ENCODE measurements around the gene MS4A10. TPM values are rescaled to one million over a fixed set of nuclear protein-coding genes. Genes with fewer than 3 reads are reported as not detected.

The MS4A10 gene
- total and polyA plus RNA-seq, 2 of the 8 experiments (the other 6 are each of a cell fraction or from before 2014, with no cell fraction given) = not detected

GRCh38 chr11:60782393-60783140, 2.6 kb upstream of the MS4A10 start:
- no peak overlapping the region for H2BK5ac ChIP-seq (ENCODE audit: low read depth, low read length)
- H2AFZ ChIP-seq (ENCODE audit: low read length) = no peak overlapping the region
- H3K4ac ChIP-seq (replicated peaks; ENCODE audit: insufficient read length, low read depth, low read length) = no peak overlapping the region
- H3K56ac ChIP-seq (replicated peaks; ENCODE audit: insufficient read length, low read depth, low read length) = no peak overlapping the region
- no peak for FAIRE-seq
- H4K20me1 ChIP-seq (replicated peaks in 1 of 2; ENCODE audit: control insufficient read depth in 1 of 2, insufficient read depth in 2 of 2, low read length in 2 of 2) = no peaks in the 10 kb centered on the region
- H4K8ac ChIP-seq (ENCODE audit: extremely low read depth, insufficient read depth, low read length) = no peak overlapping the region
- WGBS, 2 experiments (ENCODE audit: extremely low coverage in 1 of 2, insufficient coverage in 1 of 2, insufficient read length in 1 of 2, insufficient replicate concordance in 2 of 2, low coverage in 1 of 2, low lambda C conversion rate in 2 of 2, missing lambda C conversion rate in 1 of 2) = 88% methylated on average over 10 of the region's 12 CpGs; no CpG with 5 or more reads in 1 of the 2 experiments
- no peaks in the 10 kb centered on the region; a peak in 1 of 7 replicates for H3K27me3 ChIP-seq (replicated peaks in 1 of 4; ENCODE audit: control insufficient read depth in 3 of 4, extremely low read depth in 1 of 4, insufficient read depth in 3 of 4, low read length in 3 of 4)
- ChIA-PET POLR2A (ENCODE audit: partially characterized antibody) (no interaction called here), CTCF (ENCODE audit: partially characterized antibody) (interaction anchor here (0.7 to 1.2 kb wide), 6 partner anchors 14 to 105 kb away, joined by 3 read pairs; partner anchors contain the start of gene MS4A15)
- no peak overlapping the region for H2BK12ac ChIP-seq (ENCODE audit: low read depth, low read length)
- H3K27ac ChIP-seq (ENCODE audit: low read depth, low read length) = no peak overlapping the region
- H3K79me1 ChIP-seq (ENCODE audit: low read depth, low read length) = no peaks in the 10 kb centered on the region
- no peaks in the 10 kb centered on the region for H3K23me2 ChIP-seq (ENCODE audit: low read depth, low read length)
- DNase-seq (ENCODE audit: low read depth in 1 of 2, low spot score in 2 of 2) = no peak
- no peaks in the 10 kb centered on the region; a peak in 1 of 7 replicates for H3K4me1 ChIP-seq (replicated peaks in 1 of 4; ENCODE audit: control insufficient read depth in 3 of 4, insufficient read depth in 4 of 4, low read length in 3 of 4)
- no peaks in the 10 kb centered on the region for H3K36me3 ChIP-seq (ENCODE audit: control insufficient read depth in 2 of 4, insufficient read depth in 4 of 4, low read length in 3 of 4)
- TF ChIP-seq CHD2 (IDR thresholded peaks at IDR 0.05; ENCODE audit: low read length) (no peak), ATF2 (IDR thresholded peaks at IDR 0.05; ENCODE audit: low read length) (no peak), BCL11A (IDR thresholded peaks at IDR 0.05; ENCODE audit: low read depth in 2 of 2, low read length in 2 of 2) (no peak), KDM1A (IDR thresholded peaks at IDR 0.05; ENCODE audit: borderline replicate concordance, low read length) (peak; percentile 27; the same call in 1 of the 2 replicates), BRCA1 (IDR thresholded peaks at IDR 0.05; ENCODE audit: low read depth, low read length) (no peak), RNF2 (IDR thresholded peaks at IDR 0.05; ENCODE audit: borderline replicate concordance, low read depth, low read length, missing control alignments, poor library complexity, severe bottlenecking) (no peak), CTBP2 (IDR thresholded peaks at IDR 0.05; ENCODE audit: borderline replicate concordance, insufficient read depth, insufficient read length, low read length) (no peak), MAX (IDR thresholded peaks at IDR 0.05) (no peak)
- H3K79me2 ChIP-seq (ENCODE audit: control insufficient read depth in 1 of 2, insufficient read depth in 2 of 2, low read length in 2 of 2) = no peaks in the 10 kb centered on the region
- 0 out of 4 replicates have a peak, but pooled peaks cover 0 to 3% of the 10 kb centered on the region in 2 experiments for H3K9me3 ChIP-seq (ENCODE audit: insufficient read depth in 2 of 2, low read depth in 1 of 2, low read length in 1 of 2)
- no peak overlapping the region for H4K91ac ChIP-seq (replicated peaks; ENCODE audit: insufficient read length, low read length)
- no peak overlapping the region for H4K5ac ChIP-seq (ENCODE audit: insufficient read length, low read depth, low read length)
- H2BK20ac ChIP-seq (ENCODE audit: low read length) = no peak overlapping the region
- H3K9ac ChIP-seq (replicated peaks in 1 of 4; ENCODE audit: extremely low read depth in 1 of 4, low read depth in 3 of 4, low read length in 3 of 4) = no peak overlapping the region
- H3K14ac ChIP-seq (ENCODE audit: insufficient read length) = no peak overlapping the region
- H2BK120ac ChIP-seq (replicated peaks; ENCODE audit: low read depth, low read length) = no peak overlapping the region
- no peak overlapping the region for H3K4me2 ChIP-seq (ENCODE audit: insufficient read depth in 1 of 2, low read depth in 2 of 2, low read length in 2 of 2)
- no peak overlapping the region for H2AK5ac ChIP-seq (ENCODE audit: low read depth, low read length)
- H2BK15ac ChIP-seq (ENCODE audit: low read length) = no peak overlapping the region
- no peak overlapping the region for H3K18ac ChIP-seq (ENCODE audit: extremely low read depth, low read length)
- H3K4me3 ChIP-seq (ENCODE audit: extremely low read depth in 1 of 4, insufficient read depth in 2 of 4, low read depth in 3 of 4, low read length in 4 of 4) = no peak overlapping the region
- H3K23ac ChIP-seq (ENCODE audit: insufficient read length) = no peak overlapping the region

Data from H1 (cell line).